ENCODE data around the gene PLA2G7.

DNA sequence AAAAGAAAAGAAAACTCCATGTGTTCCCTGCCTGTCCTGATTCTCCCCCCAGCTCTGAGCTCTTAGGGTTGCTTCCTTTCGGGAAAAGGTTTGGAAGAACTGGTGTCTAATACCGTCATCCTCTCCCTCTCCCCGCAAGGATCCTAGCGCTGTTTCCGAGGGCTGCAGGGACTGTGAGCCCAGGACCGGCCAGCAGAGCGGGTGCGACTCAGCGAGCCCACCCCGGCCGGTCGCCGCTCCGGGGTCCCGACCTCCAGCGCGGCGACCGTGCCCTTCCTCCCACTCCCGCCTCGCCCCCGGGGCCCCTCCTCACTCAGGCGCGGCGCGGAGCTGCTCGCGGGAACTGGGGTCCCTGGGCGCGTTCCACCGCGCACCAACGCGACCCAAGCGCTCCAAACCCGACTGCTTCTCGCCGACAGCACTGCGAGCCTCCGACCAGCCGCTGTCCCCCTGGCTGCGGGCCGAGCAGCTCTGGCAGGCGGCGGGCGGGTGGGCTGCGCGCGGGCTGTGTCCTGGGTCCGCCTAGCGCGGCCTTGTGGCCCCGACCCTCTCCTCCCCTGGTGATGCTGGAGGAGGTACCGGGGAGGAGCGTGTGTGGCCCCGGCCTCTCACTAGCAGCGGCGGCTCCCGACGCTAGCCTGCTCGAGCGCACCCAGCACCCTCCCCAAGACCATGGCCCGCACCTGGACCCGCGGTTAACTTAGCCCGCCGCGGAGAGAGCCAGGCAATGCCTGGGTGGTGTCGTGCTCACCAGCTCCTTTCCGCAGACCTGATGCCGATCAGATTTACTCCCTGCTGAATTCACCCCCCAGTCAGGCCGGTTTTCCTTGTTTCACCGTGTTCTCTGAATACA is at the start of gene PLA2G7:
- TF ChIP-seq, protein P1, sequence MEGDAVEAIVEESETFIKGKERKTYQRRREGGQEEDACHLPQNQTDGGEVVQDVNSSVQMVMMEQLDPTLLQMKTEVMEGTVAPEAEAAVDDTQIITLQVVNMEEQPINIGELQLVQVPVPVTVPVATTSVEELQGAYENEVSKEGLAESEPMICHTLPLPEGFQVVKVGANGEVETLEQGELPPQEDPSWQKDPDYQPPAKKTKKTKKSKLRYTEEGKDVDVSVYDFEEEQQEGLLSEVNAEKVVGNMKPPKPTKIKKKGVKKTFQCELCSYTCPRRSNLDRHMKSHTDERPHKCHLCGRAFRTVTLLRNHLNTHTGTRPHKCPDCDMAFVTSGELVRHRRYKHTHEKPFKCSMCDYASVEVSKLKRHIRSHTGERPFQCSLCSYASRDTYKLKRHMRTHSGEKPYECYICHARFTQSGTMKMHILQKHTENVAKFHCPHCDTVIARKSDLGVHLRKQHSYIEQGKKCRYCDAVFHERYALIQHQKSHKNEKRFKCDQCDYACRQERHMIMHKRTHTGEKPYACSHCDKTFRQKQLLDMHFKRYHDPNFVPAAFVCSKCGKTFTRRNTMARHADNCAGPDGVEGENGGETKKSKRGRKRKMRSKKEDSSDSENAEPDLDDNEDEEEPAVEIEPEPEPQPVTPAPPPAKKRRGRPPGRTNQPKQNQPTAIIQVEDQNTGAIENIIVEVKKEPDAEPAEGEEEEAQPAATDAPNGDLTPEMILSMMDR (IDR thresholded peaks at IDR 0.05; ENCODE audit: borderline replicate concordance, extremely low read depth, low read length, poor library complexity, severe bottlenecking) = no peak
- TF ChIP-seq EZH2 (IDR thresholded peaks at IDR 0.05; ENCODE audit: borderline replicate concordance, low read depth, low read length, severe bottlenecking) = no peak
